Fibroblast of lung (primary cell): Measurements from ENCODE around the gene ADCY2. TPM values are rescaled to one million over a fixed set of nuclear protein-coding genes. Genes with fewer than 3 reads are reported as not detected.

Source experiments
- DNase-seq, 2 donors: peaks; one replicate each; pipeline versions ENCODE4 v3.0.0 to v3.0.0-alpha.2; 2010; ENCODE audit warnings: low read depth in 2 of 2
- H2AFZ ChIP-seq: 2 replicates; pipeline ENCODE4 v1.5.1; 2012; ENCODE audit warnings: low read length, control low read depth, inconsistent platforms
- H3K27ac ChIP-seq: 2 replicates; pipeline ENCODE4 v1.5.1; 2011; ENCODE audit warnings: low read length, control low read depth; ENCODE audit not compliant: insufficient read depth
- H3K27me3 ChIP-seq: 2 replicates; pipeline ENCODE4 v1.5.1; 2011; ENCODE audit warnings: mild to moderate bottlenecking, low read length; ENCODE audit not compliant: control insufficient read depth, insufficient read depth
- H3K36me3 ChIP-seq: 2 replicates; pipeline ENCODE4 v1.5.1; 2011; ENCODE audit warnings: low read length; ENCODE audit not compliant: control insufficient read depth, insufficient read depth
- H3K4me1 ChIP-seq: 2 replicates; pipeline ENCODE4 v1.5.1; 2011; ENCODE audit warnings: low read length; ENCODE audit not compliant: control insufficient read depth, insufficient read depth; ENCODE audit errors: extremely low read depth
- H3K4me2 ChIP-seq: 2 replicates; pipeline ENCODE4 v1.5.1; 2011; ENCODE audit warnings: low read length, control low read depth; ENCODE audit not compliant: insufficient read depth; ENCODE audit errors: extremely low read depth
- H3K4me3 ChIP-seq, 4 experiments: fragments of 200-600 bp in 1 of 4; sonication (generic) in 1 of 4; replicated peaks in 1 of 4; 2 replicates each; pipeline ENCODE4 v1.5.1; 2011 to 2016; ENCODE audit warnings: low read length in 4 of 4, low read depth in 3 of 4, mild to moderate bottlenecking in 3 of 4, control low read depth in 2 of 4, inconsistent platforms in 1 of 4, mixed read lengths in 1 of 4; ENCODE audit not compliant: insufficient read depth in 1 of 4; ENCODE audit errors: control extremely low read depth in 1 of 4
- H3K79me2 ChIP-seq: 2 replicates; pipeline ENCODE4 v1.5.1; 2012; ENCODE audit warnings: mild to moderate bottlenecking, low read length, inconsistent platforms; ENCODE audit not compliant: control insufficient read depth, insufficient read depth
- H3K9ac ChIP-seq: 2 replicates; pipeline ENCODE4 v1.5.1; 2011; ENCODE audit warnings: mild to moderate bottlenecking, low read length, control low read depth; ENCODE audit not compliant: insufficient read depth
- H3K9me3 ChIP-seq: 2 replicates; pipeline ENCODE4 v1.5.1; 2012; ENCODE audit warnings: low read depth, low read length; ENCODE audit not compliant: control insufficient read depth, insufficient read depth
- H4K20me1 ChIP-seq: 2 replicates; pipeline ENCODE4 v1.5.1; 2011; ENCODE audit warnings: low read length; ENCODE audit not compliant: control insufficient read depth, insufficient read depth; ENCODE audit errors: extremely low read depth
- CTCF ChIP-seq, 2 donors: IDR thresholded peaks in 1 of 2; conservative IDR thresholded peaks in 1 of 2; 1 replicate in 1 of 2; 2 replicates in 1 of 2; pipeline ENCODE4 v1.5.1; 2011 to 2012; ENCODE audit warnings: low read length in 2 of 2, control low read depth in 1 of 2, inconsistent platforms in 1 of 2, low read depth in 1 of 2, mild to moderate bottlenecking in 1 of 2
- EZH2 ChIP-seq: IDR thresholded peaks from 2 replicates; pipeline ENCODE4 v1.5.1; 2012; ENCODE audit warnings: low read length, control low read depth, mild to moderate bottlenecking; ENCODE audit errors: missing control alignments
- polyA plus RNA-seq, 2 donors: library from polyadenylated mRNA; depleted of rRNA in 1 of 2; stranded (reverse) in 1 of 2; unstranded in 1 of 2; fragments of >200 nt; gene quantifications; 2 replicates each; pipeline ENCODE4 v1.2.1, GENCODE V29; 2011 to 2012; ENCODE audit warnings: missing spikeins in 1 of 2
- total RNA-seq: library from RNA; depleted of rRNA; stranded (reverse); fragments of >200 nt; gene quantifications from 2 replicates; pipeline ENCODE4 v1.2.1, GENCODE V29; 2014

ADCY2 gene
- total and polyA plus RNA-seq, 2 donors (not counting 1 experiment from before 2014, with no cell fraction given), result under 0.01 to 0.05 TPM

DNA sequence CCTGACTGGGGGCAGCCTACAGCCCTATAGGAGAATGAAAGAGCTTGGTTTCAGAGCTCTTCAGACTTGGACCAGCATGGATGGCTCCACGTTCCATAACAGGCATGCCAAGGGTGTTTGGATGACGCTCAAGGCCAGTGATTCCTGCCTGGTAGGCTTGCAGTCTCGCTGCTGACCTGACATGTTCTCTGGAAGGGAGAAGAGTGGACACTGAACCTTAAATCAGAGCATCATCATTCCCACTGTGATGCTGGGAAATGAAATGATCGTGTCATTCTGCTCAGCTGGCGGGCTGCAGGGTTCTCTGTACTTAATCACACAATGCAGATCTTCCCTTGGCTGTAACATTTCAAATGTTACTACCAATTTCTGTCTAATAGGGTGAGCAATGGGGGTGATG is 398.0 kb downstream of the ADCY2 start:
- no peaks in the 10 kb centered on the region for H3K36me3 ChIP-seq
- no peak for TF ChIP-seq EZH2
- TF ChIP-seq CTCF (conservative IDR thresholded peaks at IDR 0.05 in 1 of 2, IDR thresholded peaks at IDR 0.05 in 1 of 2; ENCODE audit: low read depth in 1 of 2, low read length in 2 of 2), result no peak
- H3K27me3 ChIP-seq, result no peaks in the 10 kb centered on the region

DNA sequence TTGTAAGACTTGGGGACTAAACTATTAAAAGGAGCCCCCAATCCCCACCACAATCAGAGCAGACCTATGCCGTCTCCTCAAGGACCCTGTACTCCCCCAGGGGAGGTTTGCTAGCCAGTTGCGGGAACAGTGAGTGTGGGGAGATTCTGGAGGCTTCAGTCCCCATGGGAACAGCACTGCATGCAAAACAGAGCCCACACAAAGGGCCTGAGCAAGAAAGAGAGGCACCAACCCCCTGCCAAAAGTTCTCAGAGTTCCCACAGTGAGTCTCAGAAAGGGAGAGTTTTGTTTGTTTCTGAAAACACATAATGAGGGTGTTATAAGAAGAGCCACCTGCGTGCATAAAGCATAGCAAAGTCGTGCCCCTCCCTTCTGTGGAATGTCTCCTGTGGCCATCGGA is 398.4 kb downstream of the ADCY2 start:
- Histone ChIP-seq H3K4me1 (no peaks in the 10 kb centered on the region), H3K9me3 (no peaks in the 10 kb centered on the region), H3K36me3 (no peaks in the 10 kb centered on the region), H3K9ac (no peak overlapping the region), H4K20me1 (no peaks in the 10 kb centered on the region), H3K27ac (no peak overlapping the region), H3K4me3 (no peak overlapping the region), H3K4me2 (no peak overlapping the region), H2AFZ (no peak overlapping the region), H3K27me3 (no peaks in the 10 kb centered on the region), H3K79me2 (no peaks in the 10 kb centered on the region)
- TF ChIP-seq EZH2 (no peak), CTCF (conservative IDR thresholded peaks at IDR 0.05 in 1 of 2, IDR thresholded peaks at IDR 0.05 in 1 of 2; ENCODE audit: low read depth in 1 of 2, low read length in 2 of 2) (no peak)
- no peak for DNase-seq

More for the DNA sequence above, 398.0 kb downstream of the ADCY2 start:
- Histone ChIP-seq H3K79me2 (no peaks in the 10 kb centered on the region), H2AFZ (no peak overlapping the region), H3K9me3 (no peaks in the 10 kb centered on the region), H3K27ac (no peak overlapping the region), H3K9ac (no peak overlapping the region), H4K20me1 (no peaks in the 10 kb centered on the region), H3K4me1 (no peaks in the 10 kb centered on the region), H3K4me3 (no peak overlapping the region), H3K4me2 (no peak overlapping the region)
- DNase-seq, result no peak

DNA sequence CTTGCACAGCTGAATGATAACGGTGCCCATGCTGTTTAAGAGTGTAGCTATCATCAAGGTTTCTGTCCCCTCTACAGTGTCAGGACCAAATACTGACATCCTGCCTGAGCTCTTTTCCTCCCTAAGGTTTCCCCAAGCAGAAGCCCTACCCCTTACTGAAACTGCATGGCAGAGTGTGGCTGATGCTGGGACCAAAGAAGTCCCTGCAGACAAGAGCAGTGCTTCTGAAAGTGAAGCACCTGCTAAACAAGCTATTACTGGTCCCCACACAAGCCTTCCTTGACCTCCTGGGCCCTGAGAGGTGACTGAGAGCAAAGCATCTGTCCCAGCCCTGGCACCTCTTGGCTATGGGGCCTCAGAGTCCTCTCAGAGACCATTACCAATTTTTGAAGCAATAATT is 398.9 kb downstream of the ADCY2 start:
- Histone ChIP-seq H4K20me1 (no peaks in the 10 kb centered on the region), H3K4me2 (no peak overlapping the region)

More for the DNA sequence above, 398.9 kb downstream of the ADCY2 start:
- no peak overlapping the region for H3K27ac ChIP-seq
- no peaks in the 10 kb centered on the region for H3K9me3 ChIP-seq
- DNase-seq, result no peak
- no peak overlapping the region for H2AFZ ChIP-seq
- no peaks in the 10 kb centered on the region for H3K4me1 ChIP-seq
- H3K4me3 ChIP-seq, result no peak overlapping the region
- no peaks in the 10 kb centered on the region for H3K36me3 ChIP-seq
- H3K9ac ChIP-seq, result no peak overlapping the region
- no peaks in the 10 kb centered on the region for H3K27me3 ChIP-seq
- H3K79me2 ChIP-seq, result no peaks in the 10 kb centered on the region
- no peak for TF ChIP-seq EZH2
- TF ChIP-seq CTCF (conservative IDR thresholded peaks at IDR 0.05 in 1 of 2, IDR thresholded peaks at IDR 0.05 in 1 of 2; ENCODE audit: low read depth in 1 of 2, low read length in 2 of 2), result no peak
